PFSK-1 (cell line): ENCODE data around the gene LRRC34.

Source experiments
- FOXP2 ChIP-seq: optimal IDR thresholded peaks from 2 replicates; pipeline ENCODE3; 2011; ENCODE audit warnings: borderline replicate concordance, control low read depth, inconsistent platforms; ENCODE audit not compliant: insufficient read depth; ENCODE audit errors: extremely low read length, extremely low read depth
- POLR2AphosphoS5 ChIP-seq: IDR thresholded peaks from 2 replicates; pipeline ENCODE4 v1.6.1; 2012; ENCODE audit warnings: low read depth, mild to moderate bottlenecking, control low read depth, low read length, moderate library complexity
- SIN3A ChIP-seq: IDR thresholded peaks from 2 replicates; pipeline ENCODE4 v1.6.1; 2012; ENCODE audit warnings: mild to moderate bottlenecking, low read length, moderate library complexity, borderline replicate concordance; ENCODE audit not compliant: insufficient read depth
- TAF1 ChIP-seq: IDR thresholded peaks from 2 replicates; pipeline ENCODE4 v1.6.1; 2012; ENCODE audit warnings: low read length, control low read depth, borderline replicate concordance; ENCODE audit not compliant: insufficient read depth
- TF ChIP-seq, protein P1 (sequence below), 2 experiments: IDR thresholded peaks; 2 replicates each; pipeline versions ENCODE4 v1.6.1 to v1.8.0; 2011 to 2012; ENCODE audit warnings: low read depth in 2 of 2, low read length in 2 of 2, control low read depth in 1 of 2, inconsistent platforms in 1 of 2, mild to moderate bottlenecking in 1 of 2, moderate library complexity in 1 of 2; ENCODE audit not compliant: insufficient read depth in 1 of 2

LRRC34 gene

DNA sequence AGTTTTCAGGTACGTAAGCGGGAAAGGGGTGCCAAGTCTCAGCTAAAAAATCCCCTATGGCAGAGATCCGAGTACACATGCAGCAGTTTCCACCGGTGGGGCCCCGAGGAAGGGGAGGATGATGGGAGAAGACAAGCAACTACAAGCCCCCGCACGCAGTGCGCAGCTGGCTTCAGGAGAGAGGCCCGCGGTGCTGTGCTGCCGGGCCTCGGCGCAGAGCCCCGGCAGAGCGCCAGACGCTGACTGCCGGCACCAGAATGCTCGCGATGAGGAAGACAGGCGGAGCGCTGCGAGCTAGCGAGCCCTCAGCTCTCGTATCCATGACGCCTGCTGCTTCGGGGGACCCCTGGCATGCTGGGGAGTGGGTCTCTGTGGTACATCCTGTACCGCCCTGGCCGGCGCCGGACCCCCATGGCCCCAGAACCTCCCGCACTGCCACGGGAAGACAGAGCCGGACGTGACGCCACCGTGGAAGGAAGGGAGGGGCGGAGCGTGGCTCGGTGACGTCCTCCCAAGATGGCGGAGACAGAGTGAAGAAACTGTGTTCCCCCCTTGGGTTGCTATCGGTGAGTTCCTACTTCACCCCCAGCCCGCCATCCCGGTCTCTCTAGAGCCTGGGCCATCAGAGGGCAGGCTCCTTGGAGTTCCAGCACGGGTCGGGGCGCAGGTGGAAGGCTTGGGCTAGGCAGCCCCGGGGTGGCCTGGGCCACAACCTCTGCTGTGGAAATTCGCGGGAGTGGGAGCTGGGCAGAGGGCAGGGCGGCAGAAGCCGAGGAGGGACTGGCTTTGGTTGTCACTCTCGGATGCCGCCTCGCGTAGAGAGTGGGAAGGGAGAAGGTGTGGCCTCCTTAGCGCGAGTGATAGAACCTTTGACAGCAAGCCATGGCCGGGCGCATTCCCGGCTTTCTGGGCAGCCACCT is 39.5 kb downstream of the LRRC34 start, which contains the start of gene MYNN:
TSS of gene MYNN (plus strand) at position 500 of the 920 bp plus-strand sequence. CDS start 900 bp downstream, outside the sequence.
- TF ChIP-seq TAF1 (peak; percentile 84; the same call in 1 of the 2 replicates), POLR2AphosphoS5 (peak; percentile 76), FOXP2 (no peak)

DNA sequence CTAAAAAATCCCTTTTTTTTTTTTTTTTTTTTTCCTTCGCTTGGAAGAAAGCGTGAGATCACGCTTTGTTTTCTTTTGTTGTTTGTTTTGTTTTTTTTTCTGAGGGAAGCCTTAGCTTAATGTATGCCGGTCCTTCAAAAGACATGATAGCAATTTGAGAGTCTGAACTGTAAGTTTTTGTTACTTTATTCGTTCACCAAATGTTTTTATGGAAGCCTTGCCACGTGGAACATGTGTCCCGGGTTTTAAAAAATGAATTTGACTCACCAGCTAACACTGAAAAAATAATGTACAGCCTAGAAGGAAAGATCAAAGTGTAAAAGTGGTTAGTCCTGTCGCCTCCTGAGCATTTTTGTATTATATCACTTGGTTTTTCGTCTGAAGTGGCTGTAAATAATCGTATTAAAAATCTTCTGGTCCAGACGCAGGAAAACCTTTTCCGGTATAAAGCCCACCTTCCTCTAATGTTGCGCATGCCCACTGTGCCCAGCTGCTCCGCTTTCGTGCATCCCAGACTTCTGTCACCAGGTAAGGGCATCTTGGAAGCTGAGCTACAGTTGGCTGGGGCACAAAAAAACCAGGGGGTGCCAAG is 40.3 kb downstream of the LRRC34 start:
- TF ChIP-seq SIN3A = no peak
- no peak; the same call in 1 of the 2 replicates for TF ChIP-seq POLR2AphosphoS5
- TF ChIP-seq, protein P1, sequence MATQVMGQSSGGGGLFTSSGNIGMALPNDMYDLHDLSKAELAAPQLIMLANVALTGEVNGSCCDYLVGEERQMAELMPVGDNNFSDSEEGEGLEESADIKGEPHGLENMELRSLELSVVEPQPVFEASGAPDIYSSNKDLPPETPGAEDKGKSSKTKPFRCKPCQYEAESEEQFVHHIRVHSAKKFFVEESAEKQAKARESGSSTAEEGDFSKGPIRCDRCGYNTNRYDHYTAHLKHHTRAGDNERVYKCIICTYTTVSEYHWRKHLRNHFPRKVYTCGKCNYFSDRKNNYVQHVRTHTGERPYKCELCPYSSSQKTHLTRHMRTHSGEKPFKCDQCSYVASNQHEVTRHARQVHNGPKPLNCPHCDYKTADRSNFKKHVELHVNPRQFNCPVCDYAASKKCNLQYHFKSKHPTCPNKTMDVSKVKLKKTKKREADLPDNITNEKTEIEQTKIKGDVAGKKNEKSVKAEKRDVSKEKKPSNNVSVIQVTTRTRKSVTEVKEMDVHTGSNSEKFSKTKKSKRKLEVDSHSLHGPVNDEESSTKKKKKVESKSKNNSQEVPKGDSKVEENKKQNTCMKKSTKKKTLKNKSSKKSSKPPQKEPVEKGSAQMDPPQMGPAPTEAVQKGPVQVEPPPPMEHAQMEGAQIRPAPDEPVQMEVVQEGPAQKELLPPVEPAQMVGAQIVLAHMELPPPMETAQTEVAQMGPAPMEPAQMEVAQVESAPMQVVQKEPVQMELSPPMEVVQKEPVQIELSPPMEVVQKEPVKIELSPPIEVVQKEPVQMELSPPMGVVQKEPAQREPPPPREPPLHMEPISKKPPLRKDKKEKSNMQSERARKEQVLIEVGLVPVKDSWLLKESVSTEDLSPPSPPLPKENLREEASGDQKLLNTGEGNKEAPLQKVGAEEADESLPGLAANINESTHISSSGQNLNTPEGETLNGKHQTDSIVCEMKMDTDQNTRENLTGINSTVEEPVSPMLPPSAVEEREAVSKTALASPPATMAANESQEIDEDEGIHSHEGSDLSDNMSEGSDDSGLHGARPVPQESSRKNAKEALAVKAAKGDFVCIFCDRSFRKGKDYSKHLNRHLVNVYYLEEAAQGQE (IDR thresholded peaks at IDR 0.05; ENCODE audit: insufficient read depth in 1 of 2, low read depth in 2 of 2, low read length in 2 of 2) = no peak
- TF ChIP-seq TAF1 = no peak
- no peak for TF ChIP-seq FOXP2

DNA sequence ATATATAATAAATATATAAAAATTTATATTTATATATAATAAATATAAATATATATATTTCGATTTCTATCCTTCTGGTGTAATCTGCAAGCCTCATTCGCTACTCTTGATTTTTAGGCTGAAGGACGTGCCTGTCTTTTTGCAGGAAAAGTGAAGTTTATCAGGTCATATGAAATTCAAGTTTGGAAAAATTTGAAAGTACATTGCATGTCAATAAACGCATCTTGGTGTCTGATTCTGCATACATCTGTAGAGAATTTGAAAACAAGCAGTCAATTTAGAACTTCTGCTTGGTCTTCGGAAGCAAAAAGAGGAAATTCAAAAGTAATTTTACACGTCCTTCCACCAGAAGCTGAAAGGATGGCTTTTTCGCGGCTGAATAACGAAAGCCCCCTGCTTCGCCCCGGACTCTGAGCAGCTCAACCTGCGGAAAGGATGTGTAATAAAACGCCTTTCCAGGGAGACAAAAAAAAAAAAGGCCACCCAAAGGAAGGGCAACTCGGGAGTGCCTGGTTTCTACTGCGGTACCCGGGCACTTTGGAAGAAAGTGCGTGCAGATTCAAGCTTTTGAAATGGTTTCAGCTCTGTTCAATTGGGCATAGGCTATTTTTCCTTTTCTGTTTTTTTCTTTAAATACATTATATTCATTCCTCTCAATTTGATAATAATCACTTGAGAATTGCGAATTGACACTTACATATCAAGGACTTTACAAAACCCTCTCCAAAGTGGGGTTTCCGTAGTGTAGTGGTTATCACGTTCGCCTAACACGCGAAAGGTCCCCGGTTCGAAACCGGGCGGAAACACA is 41.0 kb downstream of the LRRC34 start:
- TF ChIP-seq SIN3A (no peak), POLR2AphosphoS5 (no peak), TAF1 (no peak), FOXP2 (no peak)
- TF ChIP-seq, protein P1 (IDR thresholded peaks at IDR 0.05; ENCODE audit: insufficient read depth in 1 of 2, low read depth in 2 of 2, low read length in 2 of 2) = no peak

DNA sequence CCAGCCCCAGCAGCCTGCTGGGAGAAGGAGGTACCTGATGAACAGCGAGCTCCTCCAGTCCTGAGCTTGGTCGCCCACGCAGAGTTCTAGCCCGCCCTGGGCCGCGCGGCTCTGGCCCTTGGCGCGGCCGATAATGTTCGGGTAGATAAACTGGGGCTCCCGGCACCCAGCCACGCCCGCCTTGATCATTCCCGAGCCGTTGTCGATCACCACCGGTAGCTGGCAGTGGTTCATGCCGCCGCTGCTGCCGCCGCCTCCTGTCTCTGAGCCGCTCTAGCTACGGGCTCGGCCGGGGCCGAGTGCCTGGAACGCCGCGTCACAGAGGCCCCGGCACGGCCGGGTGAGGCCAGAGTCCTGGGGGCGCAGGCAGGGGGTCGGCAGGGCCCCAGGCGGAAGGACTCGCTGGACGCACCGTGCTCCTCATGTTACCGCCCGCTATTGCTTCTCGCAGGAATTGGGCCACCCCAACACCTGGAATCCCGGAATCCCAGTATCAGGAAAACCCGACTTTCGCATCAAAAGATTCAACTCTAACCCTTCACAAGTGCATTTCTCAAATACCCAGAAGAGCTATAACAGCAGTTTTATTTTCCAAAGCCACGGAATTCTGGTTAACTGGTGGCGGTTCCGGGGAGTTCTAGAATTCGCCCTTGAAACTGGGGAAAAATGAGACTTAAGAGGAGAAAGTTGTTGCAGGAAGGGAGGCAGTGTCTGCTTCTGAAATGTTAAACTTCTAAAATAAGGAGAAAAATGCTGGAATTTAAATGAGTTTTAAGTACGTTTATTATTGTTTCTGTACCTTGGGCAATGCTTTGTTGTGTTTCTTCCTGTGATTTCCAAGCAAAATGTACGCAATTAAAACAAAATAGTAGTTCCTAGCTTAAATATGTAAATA is 43.2 kb downstream of the LRRC34 start, which contains the start of gene ACTRT3:
TSS of gene ACTRT3 (minus strand) at position 275 of the 895 bp plus-strand sequence. CDS start at position 234, 41 bp downstream.
- TF ChIP-seq, protein P1 (IDR thresholded peaks at IDR 0.05; ENCODE audit: insufficient read depth in 1 of 2, low read depth in 2 of 2, low read length in 2 of 2) = no peak
- TF ChIP-seq FOXP2 = peak; percentile 16
